K562 (cell line): ENCODE data around the gene CHPF2. TPM values are rescaled to one million over a fixed set of nuclear protein-coding genes. Genes with fewer than 3 reads are reported as not detected.

Experiments used
- ATAC-seq: fragments of 200-7000 bp; cut with Tn5 transposase; 3 replicates; pipeline ENCODE4 v1.9.1; 2020; ENCODE audit warnings: moderate library complexity
- BruUV-seq: library from RNA; stranded (reverse); fragments of 400-500 nt; replicated peaks from 2 replicates; lab custom pipeline; 2021; lab: Mats Ljungman, UMichigan
- CTCF ChIA-PET: fragments of 300-600 bp; formaldehyde crosslinking; extraction: SDS; loops from one replicate; lab custom pipeline; 2021; ENCODE audit warnings: low intra/inter-chr PET ratio; lab: Yijun Ruan, JAX
- POLR2A ChIA-PET: fragments of 300-600, 350-650 bp; sonication (Branson Sonifier 250); formaldehyde crosslinking; extraction: SDS; loops from one replicate; lab custom pipeline; 2021; ENCODE audit warnings: antibody characterized with exemption, inconsistent platforms; lab: Yijun Ruan, JAX
- DNase-seq, 4 experiments: peaks; one replicate each; pipeline versions ENCODE4 v3.0.0 to v3.0.0-alpha.2; 2011 to 2018; ENCODE audit warnings: low spot score in 3 of 4, mixed read lengths in 3 of 4; ENCODE audit errors: extremely low read depth in 1 of 4
- FAIRE-seq: peaks from 2 replicates; lab custom pipeline; 2011; peaks lifted over from hg19 to GRCh38; lab: Jason Lieb, UNC
- H2AFZ ChIP-seq: 2 replicates; pipeline ENCODE4 v1.6.0; 2011; ENCODE audit warnings: low read depth, low read length, control low read depth, inconsistent platforms
- H3K27ac ChIP-seq: fragments of 200-600 bp; 3 replicates; pipeline ENCODE4 v1.8.0; 2011; ENCODE audit warnings: low read depth, mild to moderate bottlenecking, control low read depth, inconsistent platforms, low read length, moderate library complexity, mixed read lengths; ENCODE audit errors: extremely low read depth
- H3K27me3 ChIP-seq, 2 experiments: fragments of 300-600 bp in 1 of 2; 2 replicates in 1 of 2; 3 replicates in 1 of 2; pipeline versions ENCODE4 v1.6.0 to v1.8.0; 2011; ENCODE audit warnings: inconsistent platforms in 2 of 2, low read length in 2 of 2, mild to moderate bottlenecking in 1 of 2, mixed read lengths in 1 of 2, moderate library complexity in 1 of 2; ENCODE audit not compliant: control insufficient read depth in 2 of 2, insufficient read depth in 2 of 2
- H3K36me3 ChIP-seq: fragments of 300-600 bp; 3 replicates; pipeline ENCODE4 v1.8.0; 2011; ENCODE audit warnings: mild to moderate bottlenecking, low read length, inconsistent platforms; ENCODE audit not compliant: control insufficient read depth, insufficient read depth
- H3K4me1 ChIP-seq, 2 experiments: fragments of 200-600 bp in 1 of 2; replicated peaks in 1 of 2; 2 replicates in 1 of 2; 3 replicates in 1 of 2; pipeline versions ENCODE4 v1.5.1 to v1.8.0; 2011; ENCODE audit warnings: inconsistent platforms in 2 of 2, low read length in 2 of 2, mild to moderate bottlenecking in 1 of 2, mixed read lengths in 1 of 2, moderate library complexity in 1 of 2; ENCODE audit not compliant: control insufficient read depth in 2 of 2, insufficient read depth in 2 of 2
- H3K4me2 ChIP-seq: 2 replicates; pipeline ENCODE4 v1.6.1; 2011; ENCODE audit warnings: low read length, control low read depth, inconsistent platforms, mixed read lengths; ENCODE audit not compliant: insufficient read depth
- H3K4me3 ChIP-seq: fragments of 200-600 bp; sonication (generic), shearing (Covaris generic); 2 replicates; pipeline ENCODE4 v1.5.1; 2016; ENCODE audit warnings: control low read depth, inconsistent platforms
- H3K79me2 ChIP-seq: fragments of 200-600 bp; 3 replicates; pipeline ENCODE4 v1.8.0; 2011; ENCODE audit warnings: low read length, inconsistent platforms; ENCODE audit not compliant: control insufficient read depth, insufficient read depth
- H3K9ac ChIP-seq, 2 experiments: 2 replicates each; pipeline versions ENCODE4 v1.6.0 to v1.6.1; 2011; ENCODE audit warnings: low read depth in 2 of 2, low read length in 2 of 2, control low read depth in 1 of 2, inconsistent platforms in 1 of 2, mild to moderate bottlenecking in 1 of 2, mixed read lengths in 1 of 2; ENCODE audit not compliant: insufficient read depth in 1 of 2
- H3K9me1 ChIP-seq: one replicate; pipeline ENCODE4 v1.6.0; 2011; ENCODE audit warnings: inconsistent platforms, mild to moderate bottlenecking, low read length, moderate library complexity; ENCODE audit not compliant: control insufficient read depth, insufficient read depth
- H3K9me3 ChIP-seq: replicated peaks from 2 replicates; pipeline ENCODE4 v1.5.1; 2011; ENCODE audit warnings: low read depth, low read length, inconsistent platforms; ENCODE audit not compliant: control insufficient read depth, insufficient read depth
- H4K20me1 ChIP-seq: replicated peaks from 2 replicates; pipeline ENCODE4 v1.6.1; 2011; ENCODE audit warnings: low read length, inconsistent platforms, mixed read lengths; ENCODE audit not compliant: control insufficient read depth, insufficient read depth
- HSF4 ChIP-seq: fragments of 250-450 bp; sonication (Bioruptor Pico); IDR thresholded peaks from 2 replicates; pipeline ENCODE4 v2.1.2; 2022; ENCODE audit warnings: mild to moderate bottlenecking, moderate library complexity, borderline replicate concordance
- NFRKB ChIP-seq: fragments of 450-650 bp; IDR thresholded peaks from 2 replicates; pipeline ENCODE4 v1.6.1; 2016; ENCODE audit warnings: low read depth
- NR2F6 ChIP-seq: fragments of 450-650 bp; formaldehyde crosslinking; IDR thresholded peaks from 2 replicates; pipeline ENCODE4 v1.4.0; 2020; ENCODE audit warnings: mild to moderate bottlenecking
- NUFIP1 ChIP-seq: fragments of 450-650 bp; IDR thresholded peaks from 2 replicates; pipeline ENCODE4 v1.6.1; 2018; ENCODE audit not compliant: partially characterized antibody
- SMC3 ChIP-seq: conservative IDR thresholded peaks from 2 replicates; pipeline ENCODE4 v1.6.1; 2011; ENCODE audit warnings: low read depth, low read length, improper control_type of control experiment; ENCODE audit not compliant: insufficient read depth
- SOX6 ChIP-seq: fragments of 450-650 bp; IDR thresholded peaks from 2 replicates; pipeline ENCODE4 v1.6.1; 2014; ENCODE audit warnings: mild to moderate bottlenecking
- TBP ChIP-seq: optimal IDR thresholded peaks from 2 replicates; pipeline ENCODE3; 2011; ENCODE audit warnings: low read depth, low read length, improper control_type of control experiment
- TEAD2 ChIP-seq: fragments of 450-650 bp; IDR thresholded peaks from 2 replicates; pipeline ENCODE4 v1.6.1; 2016; ENCODE audit warnings: missing genetic modification characterization, control low read depth, missing compliant biosample characterization
- ZFP1 ChIP-seq: fragments of 450-650 bp; formaldehyde crosslinking; IDR thresholded peaks from 2 replicates; pipeline ENCODE4 v1.4.0; 2020; ENCODE audit warnings: mild to moderate bottlenecking, mixed read lengths
- ZNF274 ChIP-seq: IDR thresholded peaks from 2 replicates; pipeline ENCODE4 v1.6.1; 2011; ENCODE audit warnings: low read depth, mild to moderate bottlenecking, low read length, moderate library complexity, borderline replicate concordance
- ZNF764 ChIP-seq: fragments of 250-450 bp; sonication (Bioruptor Pico); IDR thresholded peaks from 2 replicates; pipeline ENCODE4 v1.4.0; 2020; ENCODE audit warnings: low read depth, mild to moderate bottlenecking, moderate library complexity
- ZNF79 ChIP-seq: fragments of 250-450 bp; sonication (Bioruptor Pico); IDR thresholded peaks from 2 replicates; pipeline ENCODE4 v1.4.0; 2020; ENCODE audit warnings: low read depth, mild to moderate bottlenecking, moderate library complexity
- WGBS: fragments of 100-300 bp; shearing (Covaris generic); methylation state at CpG from one replicate; pipeline ENCODE4 v1.1.6; 2016; ENCODE audit warnings: low coverage, mixed read lengths; ENCODE audit not compliant: insufficient coverage; ENCODE audit errors: missing lambda C conversion rate; 5-methylcytosine and 5-hydroxymethylcytosine counted together
- in situ Hi-C: fragments of 300-500 bp; cut with MboI; formaldehyde crosslinking; loops from 4 replicates; pipeline ENCODE4 v1.15.0; 2018; ENCODE audit warnings: inconsistent platforms, mixed read lengths
- intact Hi-C: fragments of 100-400 bp; cut with micrococcal nuclease; formaldehyde crosslinking; loops from 2 replicates; pipeline ENCODE4 v1.14.2; 2022
- polyA plus RNA-seq, 8 experiments: library from polyadenylated mRNA; depleted of rRNA in 4 of 8; stranded (reverse) in 5 of 8; unstranded in 3 of 8; fragments of >200 nt; fragmentation: Nextera tagmentation in 2 of 8; fragmentation: Illumina TruSeq in 1 of 8; extraction: Ambion mirVana in 2 of 8; extraction: Trizol in 1 of 8; gene quantifications; 2 replicates each; pipeline versions ENCODE4 v1.2.1 to v1.2.3, GENCODE V29; 2011 to 2014; ENCODE audit warnings: inconsistent platforms in 1 of 8, missing spikeins in 1 of 8
- total RNA-seq, 7 experiments: library from RNA; depleted of rRNA in 6 of 7; stranded (reverse); fragments of >200 nt in 6 of 7; fragmentation: Illumina TruSeq in 2 of 7; extraction: Trizol in 2 of 7; gene quantifications; 2 replicates each; pipeline versions ENCODE4 v1.2.1 to v1.2.3, GENCODE V29; 2011 to 2021; ENCODE audit warnings: low replicate concordance in 1 of 7
- TF ChIP-seq, protein P1 (sequence below): IDR thresholded peaks from 2 replicates; pipeline ENCODE4 v1.6.1; 2011; ENCODE audit warnings: borderline replicate concordance, low read depth, mild to moderate bottlenecking, moderate library complexity, low read length; ENCODE audit not compliant: insufficient read depth, poor library complexity, severe bottlenecking
- TF ChIP-seq, protein P2 (sequence below), 2 experiments: fragments of 150-350 bp in 1 of 2; IDR thresholded peaks; 2 replicates each; pipeline ENCODE4 v1.6.1; 2012 to 2016; ENCODE audit warnings: low read depth in 2 of 2, low read length in 2 of 2, mild to moderate bottlenecking in 1 of 2, moderate library complexity in 1 of 2
- TF ChIP-seq, protein P3 (sequence below): fragments of 250-450 bp; sonication (Bioruptor Pico); IDR thresholded peaks from 2 replicates; pipeline ENCODE4 v1.8.0; 2022; ENCODE audit warnings: moderate library complexity, mild to moderate bottlenecking, inconsistent platforms

Gene CHPF2
- total and polyA plus RNA-seq, 9 of the 15 experiments (the other 6 are each of a cell fraction or from before 2014, with no cell fraction given) = 0.08 to 32.8 (median 10.5) TPM

DNA sequence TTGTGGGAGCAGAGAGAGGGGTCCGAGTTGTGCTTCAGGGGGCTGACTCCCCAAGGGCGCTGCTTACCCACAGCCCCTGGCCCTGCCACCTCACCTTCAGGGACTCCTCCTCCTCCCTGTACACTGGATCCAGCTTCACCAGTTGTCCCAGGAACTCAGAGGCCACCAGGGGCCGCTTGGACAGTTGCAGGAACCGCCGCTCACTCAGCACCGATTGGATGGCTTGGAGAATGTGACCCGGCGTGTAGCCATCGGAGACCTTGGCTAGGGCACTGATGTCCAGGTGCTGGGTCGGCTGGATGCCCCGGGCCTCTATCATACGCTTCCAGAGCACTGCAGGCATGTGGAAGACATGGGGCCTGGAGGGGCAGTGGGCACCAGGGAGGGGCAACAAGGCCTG, 40.7 kb upstream of the CHPF2 start:
- Histone ChIP-seq H2AFZ (no peak overlapping the region), H3K4me2 (no peak overlapping the region), H3K9me3 (no peaks in the 10 kb centered on the region), H3K27ac (no peak overlapping the region), H3K27me3 (peaks cover 75 to 86% of the 10 kb centered on the region in 2 experiments), H3K4me1 (peaks cover 0 to 15% of the 10 kb centered on the region in 2 experiments; a peak in 2 of 5 replicates), H3K79me2 (no peaks in the 10 kb centered on the region), H3K4me3 (no peak overlapping the region), H4K20me1 (peaks cover 22% of the 10 kb centered on the region), H3K9me1 (no peaks in the 10 kb centered on the region), H3K36me3 (no peaks in the 10 kb centered on the region), H3K9ac (peak overlapping the region in 1 of 2 experiments; percentile 18; a peak in 1 of 4 replicates)
- 2% methylated on average over 12 of the region's 12 CpGs for WGBS
- peak in 1 of 4 experiments; percentile 36 for DNase-seq
- BruUV-seq = no TSS peak
- in situ Hi-C loops = no loop called here
- no peak for FAIRE-seq
- peak; percentile 66 for ATAC-seq
- intact Hi-C loops = loop anchor here (5.0 kb wide), 1 partner anchor 51 kb away; no protein-coding TSS in a partner anchor
- CTCF ChIA-PET = interaction anchor here (0.7 to 1.4 kb wide), 2 partner anchors 53 to 112 kb away, joined by 3 to 7 read pairs; no protein-coding TSS in a partner anchor
- POLR2A ChIA-PET = interaction anchor here (0.6 to 1.0 kb wide), 4 partner anchors 14 to 106 kb away, joined by 3 to 6 read pairs (median 3); no protein-coding TSS in a partner anchor
- TF ChIP-seq NR2F6 (CRISPR knock-in tag) = no peak
- TF ChIP-seq ZNF274 = no peak
- TF ChIP-seq NUFIP1 = no peak
- no peak for TF ChIP-seq TBP
- TF ChIP-seq SMC3 = 0 out of 2 replicates have a peak, but pooled peaks have one; percentile 6
- TF ChIP-seq HSF4 (CRISPR knock-in tag) = no peak
- TF ChIP-seq, protein P1, sequence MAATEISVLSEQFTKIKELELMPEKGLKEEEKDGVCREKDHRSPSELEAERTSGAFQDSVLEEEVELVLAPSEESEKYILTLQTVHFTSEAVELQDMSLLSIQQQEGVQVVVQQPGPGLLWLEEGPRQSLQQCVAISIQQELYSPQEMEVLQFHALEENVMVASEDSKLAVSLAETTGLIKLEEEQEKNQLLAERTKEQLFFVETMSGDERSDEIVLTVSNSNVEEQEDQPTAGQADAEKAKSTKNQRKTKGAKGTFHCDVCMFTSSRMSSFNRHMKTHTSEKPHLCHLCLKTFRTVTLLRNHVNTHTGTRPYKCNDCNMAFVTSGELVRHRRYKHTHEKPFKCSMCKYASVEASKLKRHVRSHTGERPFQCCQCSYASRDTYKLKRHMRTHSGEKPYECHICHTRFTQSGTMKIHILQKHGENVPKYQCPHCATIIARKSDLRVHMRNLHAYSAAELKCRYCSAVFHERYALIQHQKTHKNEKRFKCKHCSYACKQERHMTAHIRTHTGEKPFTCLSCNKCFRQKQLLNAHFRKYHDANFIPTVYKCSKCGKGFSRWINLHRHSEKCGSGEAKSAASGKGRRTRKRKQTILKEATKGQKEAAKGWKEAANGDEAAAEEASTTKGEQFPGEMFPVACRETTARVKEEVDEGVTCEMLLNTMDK = peak; percentile 19
- TF ChIP-seq NFRKB = no peak
- TF ChIP-seq, protein P2, sequence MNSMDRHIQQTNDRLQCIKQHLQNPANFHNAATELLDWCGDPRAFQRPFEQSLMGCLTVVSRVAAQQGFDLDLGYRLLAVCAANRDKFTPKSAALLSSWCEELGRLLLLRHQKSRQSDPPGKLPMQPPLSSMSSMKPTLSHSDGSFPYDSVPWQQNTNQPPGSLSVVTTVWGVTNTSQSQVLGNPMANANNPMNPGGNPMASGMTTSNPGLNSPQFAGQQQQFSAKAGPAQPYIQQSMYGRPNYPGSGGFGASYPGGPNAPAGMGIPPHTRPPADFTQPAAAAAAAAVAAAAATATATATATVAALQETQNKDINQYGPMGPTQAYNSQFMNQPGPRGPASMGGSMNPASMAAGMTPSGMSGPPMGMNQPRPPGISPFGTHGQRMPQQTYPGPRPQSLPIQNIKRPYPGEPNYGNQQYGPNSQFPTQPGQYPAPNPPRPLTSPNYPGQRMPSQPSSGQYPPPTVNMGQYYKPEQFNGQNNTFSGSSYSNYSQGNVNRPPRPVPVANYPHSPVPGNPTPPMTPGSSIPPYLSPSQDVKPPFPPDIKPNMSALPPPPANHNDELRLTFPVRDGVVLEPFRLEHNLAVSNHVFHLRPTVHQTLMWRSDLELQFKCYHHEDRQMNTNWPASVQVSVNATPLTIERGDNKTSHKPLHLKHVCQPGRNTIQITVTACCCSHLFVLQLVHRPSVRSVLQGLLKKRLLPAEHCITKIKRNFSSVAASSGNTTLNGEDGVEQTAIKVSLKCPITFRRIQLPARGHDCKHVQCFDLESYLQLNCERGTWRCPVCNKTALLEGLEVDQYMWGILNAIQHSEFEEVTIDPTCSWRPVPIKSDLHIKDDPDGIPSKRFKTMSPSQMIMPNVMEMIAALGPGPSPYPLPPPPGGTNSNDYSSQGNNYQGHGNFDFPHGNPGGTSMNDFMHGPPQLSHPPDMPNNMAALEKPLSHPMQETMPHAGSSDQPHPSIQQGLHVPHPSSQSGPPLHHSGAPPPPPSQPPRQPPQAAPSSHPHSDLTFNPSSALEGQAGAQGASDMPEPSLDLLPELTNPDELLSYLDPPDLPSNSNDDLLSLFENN (IDR thresholded peaks at IDR 0.05; ENCODE audit: low read depth in 2 of 2, low read length in 2 of 2) = no peak
- TF ChIP-seq ZFP1 (CRISPR knock-in tag) = no peak
- TF ChIP-seq, protein P3, sequence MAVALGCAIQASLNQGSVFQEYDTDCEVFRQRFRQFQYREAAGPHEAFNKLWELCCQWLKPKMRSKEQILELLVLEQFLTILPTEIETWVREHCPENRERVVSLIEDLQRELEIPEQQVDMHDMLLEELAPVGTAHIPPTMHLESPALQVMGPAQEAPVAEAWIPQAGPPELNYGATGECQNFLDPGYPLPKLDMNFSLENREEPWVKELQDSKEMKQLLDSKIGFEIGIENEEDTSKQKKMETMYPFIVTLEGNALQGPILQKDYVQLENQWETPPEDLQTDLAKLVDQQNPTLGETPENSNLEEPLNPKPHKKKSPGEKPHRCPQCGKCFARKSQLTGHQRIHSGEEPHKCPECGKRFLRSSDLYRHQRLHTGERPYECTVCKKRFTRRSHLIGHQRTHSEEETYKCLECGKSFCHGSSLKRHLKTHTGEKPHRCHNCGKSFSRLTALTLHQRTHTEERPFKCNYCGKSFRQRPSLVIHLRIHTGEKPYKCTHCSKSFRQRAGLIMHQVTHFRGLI (CRISPR knock-in tag) = no peak
- no peak for TF ChIP-seq TEAD2 (tag)
- TF ChIP-seq ZNF764 (CRISPR knock-in tag) = no peak
- no peak for TF ChIP-seq SOX6
- no peak for TF ChIP-seq ZNF79 (CRISPR knock-in tag)
